H1 (cell line): ENCODE results near the gene ATG5. TPM values are rescaled to one million over a fixed set of nuclear protein-coding genes. Genes with fewer than 3 reads are reported as not detected.

Experiments
- CTCF ChIA-PET: fragments of 300-600 bp; sonication (Branson Sonifier 250); formaldehyde crosslinking; loops from one replicate; lab custom pipeline; 2021; ENCODE audit not compliant: partially characterized antibody; lab: Charles Lee
- POLR2A ChIA-PET: fragments of 300-600 bp; sonication (Branson Sonifier 250); formaldehyde crosslinking; loops from one replicate; lab custom pipeline; 2021; ENCODE audit warnings: inconsistent platforms; ENCODE audit not compliant: partially characterized antibody; lab: Charles Lee
- DNase-seq, 2 experiments: peaks; one replicate each; pipeline versions ENCODE4 v3.0.0 to v3.0.0-alpha.2; 2010 to 2022; ENCODE audit warnings: low spot score in 2 of 2, low read depth in 1 of 2, mixed read lengths in 1 of 2
- FAIRE-seq: peaks from 2 replicates; lab custom pipeline; 2011; peaks lifted over from hg19 to GRCh38; lab: Jason Lieb, UNC
- H2AFZ ChIP-seq: 2 replicates; pipeline ENCODE4 v1.8.1; 2012; ENCODE audit warnings: low read length, inconsistent platforms
- H2AK5ac ChIP-seq: 2 replicates; pipeline ENCODE4 v1.6.1; 2013; ENCODE audit warnings: low read depth, low read length
- H2BK120ac ChIP-seq: replicated peaks from 2 replicates; pipeline ENCODE3; 2013; ENCODE audit warnings: low read depth, low read length, inconsistent platforms
- H2BK12ac ChIP-seq: 2 replicates; pipeline ENCODE4 v1.6.1; 2013; ENCODE audit warnings: low read depth, low read length
- H2BK15ac ChIP-seq: 2 replicates; pipeline ENCODE4 v1.6.1; 2013; ENCODE audit warnings: low read length
- H2BK20ac ChIP-seq: 2 replicates; pipeline ENCODE4 v1.6.1; 2013; ENCODE audit warnings: low read length
- H2BK5ac ChIP-seq: 2 replicates; pipeline ENCODE4 v1.6.1; 2013; ENCODE audit warnings: low read depth, low read length
- H3K14ac ChIP-seq: 2 replicates; pipeline ENCODE4 v1.6.1; 2013; ENCODE audit warnings: inconsistent platforms; ENCODE audit not compliant: insufficient read length
- H3K18ac ChIP-seq: 2 replicates; pipeline ENCODE4 v1.6.1; 2013; ENCODE audit warnings: low read length; ENCODE audit errors: extremely low read depth
- H3K23ac ChIP-seq: 2 replicates; pipeline ENCODE4 v1.6.1; 2013; ENCODE audit warnings: inconsistent platforms; ENCODE audit not compliant: insufficient read length
- H3K23me2 ChIP-seq: 2 replicates; pipeline ENCODE4 v1.6.1; 2013; ENCODE audit warnings: low read depth, low read length
- H3K27ac ChIP-seq: 2 replicates; pipeline ENCODE4 v1.6.1; 2011; ENCODE audit warnings: low read depth, low read length, inconsistent platforms
- H3K27me3 ChIP-seq, 4 experiments: replicated peaks in 1 of 4; 1 replicate in 1 of 4; 2 replicates in 3 of 4; pipeline versions ENCODE4 v1.6.1 to v1.8.1; 2011 to 2013; ENCODE audit warnings: low read length in 3 of 4, mild to moderate bottlenecking in 3 of 4, inconsistent platforms in 2 of 4, mixed read lengths in 2 of 4, moderate library complexity in 1 of 4; ENCODE audit not compliant: control insufficient read depth in 3 of 4, insufficient read depth in 3 of 4; ENCODE audit errors: extremely low read depth in 1 of 4
- H3K36me3 ChIP-seq, 4 experiments: 2 replicates each; pipeline versions ENCODE4 v1.6.1 to v1.8.1; 2011 to 2013; ENCODE audit warnings: mild to moderate bottlenecking in 4 of 4, low read length in 3 of 4, moderate library complexity in 2 of 4, control low read depth in 1 of 4, inconsistent platforms in 1 of 4; ENCODE audit not compliant: insufficient read depth in 4 of 4, control insufficient read depth in 2 of 4
- H3K4ac ChIP-seq: replicated peaks from 2 replicates; pipeline ENCODE3; 2013; ENCODE audit warnings: low read length, low read depth, mixed read lengths, inconsistent platforms; ENCODE audit not compliant: insufficient read length
- H3K4me1 ChIP-seq, 4 experiments: replicated peaks in 1 of 4; 1 replicate in 1 of 4; 2 replicates in 3 of 4; pipeline versions ENCODE4 v1.6.1 to v1.8.1; 2011 to 2013; ENCODE audit warnings: low read length in 3 of 4, inconsistent platforms in 2 of 4, mixed read lengths in 1 of 4; ENCODE audit not compliant: insufficient read depth in 4 of 4, control insufficient read depth in 3 of 4
- H3K4me2 ChIP-seq, 2 experiments: 2 replicates each; pipeline versions ENCODE4 v1.6.1 to v1.8.1; 2011 to 2013; ENCODE audit warnings: low read depth in 2 of 2, low read length in 2 of 2, control low read depth in 1 of 2, inconsistent platforms in 1 of 2, mild to moderate bottlenecking in 1 of 2; ENCODE audit not compliant: insufficient read depth in 1 of 2
- H3K4me3 ChIP-seq, 4 experiments: fragments of 200-600, 300-600 bp in 1 of 4; sonication (generic), shearing (Covaris generic), sonication (Bioruptor Twin) in 1 of 4; 2 replicates each; pipeline versions ENCODE4 v1.5.1 to v1.8.1; 2011 to 2016; ENCODE audit warnings: low read length in 4 of 4, low read depth in 3 of 4, control low read depth in 2 of 4, inconsistent platforms in 2 of 4, mild to moderate bottlenecking in 2 of 4, mixed read lengths in 1 of 4, moderate library complexity in 1 of 4; ENCODE audit not compliant: insufficient read depth in 2 of 4; ENCODE audit errors: extremely low read depth in 1 of 4
- H3K56ac ChIP-seq: replicated peaks from 2 replicates; pipeline ENCODE3; 2013; ENCODE audit warnings: low read depth, mild to moderate bottlenecking, mixed read lengths, low read length, inconsistent platforms; ENCODE audit not compliant: insufficient read length
- H3K79me1 ChIP-seq: 2 replicates; pipeline ENCODE4 v1.6.1; 2013; ENCODE audit warnings: low read depth, low read length, control low read depth
- H3K79me2 ChIP-seq, 2 experiments: 2 replicates each; pipeline versions ENCODE4 v1.6.1 to v1.8.1; 2012 to 2013; ENCODE audit warnings: low read length in 2 of 2, mild to moderate bottlenecking in 2 of 2, inconsistent platforms in 1 of 2; ENCODE audit not compliant: insufficient read depth in 2 of 2, control insufficient read depth in 1 of 2
- H3K9ac ChIP-seq, 4 experiments: replicated peaks in 1 of 4; 1 replicate in 1 of 4; 2 replicates in 3 of 4; pipeline versions ENCODE4 v1.6.1 to v1.8.1; 2011 to 2013; ENCODE audit warnings: low read depth in 3 of 4, low read length in 3 of 4, control low read depth in 2 of 4, mild to moderate bottlenecking in 2 of 4, moderate library complexity in 2 of 4, inconsistent platforms in 1 of 4; ENCODE audit errors: extremely low read depth in 1 of 4
- H3K9me3 ChIP-seq, 2 experiments: 2 replicates each; pipeline versions ENCODE4 v1.6.1 to v1.8.1; 2012 to 2013; ENCODE audit warnings: mild to moderate bottlenecking in 2 of 2, moderate library complexity in 2 of 2, control low read depth in 1 of 2, inconsistent platforms in 1 of 2, low read depth in 1 of 2, low read length in 1 of 2, mixed read lengths in 1 of 2; ENCODE audit not compliant: insufficient read depth in 2 of 2
- H4K20me1 ChIP-seq, 2 experiments: replicated peaks in 1 of 2; 2 replicates each; pipeline versions ENCODE3 to v1.8.1; 2011 to 2013; ENCODE audit warnings: inconsistent platforms in 2 of 2, low read length in 2 of 2, mild to moderate bottlenecking in 1 of 2; ENCODE audit not compliant: insufficient read depth in 2 of 2, control insufficient read depth in 1 of 2
- H4K5ac ChIP-seq: 2 replicates; pipeline ENCODE4 v1.6.1; 2013; ENCODE audit warnings: low read length, low read depth, mixed read lengths, inconsistent platforms; ENCODE audit not compliant: insufficient read length
- H4K8ac ChIP-seq: 2 replicates; pipeline ENCODE4 v1.8.0; 2013; ENCODE audit warnings: mild to moderate bottlenecking, moderate library complexity, low read length, inconsistent platforms; ENCODE audit not compliant: insufficient read depth; ENCODE audit errors: extremely low read depth
- H4K91ac ChIP-seq: replicated peaks from 2 replicates; pipeline ENCODE3; 2013; ENCODE audit warnings: low read length, mixed read lengths, inconsistent platforms; ENCODE audit not compliant: insufficient read length
- BACH1 ChIP-seq: IDR thresholded peaks from 2 replicates; pipeline ENCODE4 v1.6.1; 2012; ENCODE audit warnings: low read length, improper control_type of control experiment
- CBX5 ChIP-seq: fragments of 300-800, 300-1000 bp; sonication (generic); IDR thresholded peaks from 2 replicates; pipeline ENCODE4 v1.7.1; 2016; ENCODE audit warnings: antibody characterized with exemption, low read length, low read depth
- CTBP2 ChIP-seq: IDR thresholded peaks from 2 replicates; pipeline ENCODE4 v1.7.0; 2011; ENCODE audit warnings: borderline replicate concordance, mild to moderate bottlenecking, moderate library complexity, mixed read lengths, low read length; ENCODE audit not compliant: insufficient read depth, insufficient read length
- EP300 ChIP-seq, 2 experiments: IDR thresholded peaks; 1 replicate in 1 of 2; 2 replicates in 1 of 2; pipeline ENCODE4 v1.6.1; 2011 to 2012; ENCODE audit warnings: low read depth in 2 of 2, low read length in 2 of 2, mild to moderate bottlenecking in 2 of 2, borderline replicate concordance in 1 of 2, inconsistent platforms in 1 of 2, moderate library complexity in 1 of 2
- EZH2 ChIP-seq: fragments of 200-600 bp; sonication (generic); IDR thresholded peaks from 2 replicates; pipeline ENCODE4 v1.7.1; 2012; ENCODE audit warnings: low read depth, mild to moderate bottlenecking, moderate library complexity, low read length, inconsistent platforms; ENCODE audit not compliant: severe bottlenecking
- JUN ChIP-seq: IDR thresholded peaks from 2 replicates; pipeline ENCODE4 v1.6.1; 2011; ENCODE audit warnings: low read depth, mild to moderate bottlenecking, improper control_type of control experiment, low read length
- NANOG ChIP-seq: IDR thresholded peaks from 2 replicates; pipeline ENCODE4 v1.6.1; 2011; ENCODE audit warnings: low read length, low read depth, mild to moderate bottlenecking, inconsistent platforms; ENCODE audit not compliant: insufficient read depth, poor library complexity, severe bottlenecking
- RFX5 ChIP-seq: IDR thresholded peaks from 2 replicates; pipeline ENCODE4 v1.6.1; 2011; ENCODE audit warnings: low read depth, low read length, improper control_type of control experiment, borderline replicate concordance
- SP2 ChIP-seq: IDR thresholded peaks from 2 replicates; pipeline ENCODE4 v1.6.1; 2012; ENCODE audit warnings: mild to moderate bottlenecking, low read length, inconsistent platforms
- SUZ12 ChIP-seq: fragments of 200-600 bp; sonication (generic); IDR thresholded peaks from 2 replicates; pipeline ENCODE4 v1.6.1; 2012; ENCODE audit warnings: mild to moderate bottlenecking, inconsistent platforms, low read length, moderate library complexity, mixed read lengths
- ZNF274 ChIP-seq: IDR thresholded peaks from 2 replicates; pipeline ENCODE4 v1.7.0; 2012; ENCODE audit warnings: low read length, borderline replicate concordance; ENCODE audit errors: extremely low read depth
- polyA plus RNA-seq, 7 experiments: library from polyadenylated mRNA; depleted of rRNA in 3 of 7; stranded (reverse) in 5 of 7; unstranded in 2 of 7; fragments of >200 nt in 5 of 7; fragments of 200-250 nt in 2 of 7; gene quantifications; 1 replicate in 5 of 7; 2 replicates in 1 of 7; 4 replicates in 1 of 7; pipeline versions ENCODE4 v1.2.1 to v1.2.3, GENCODE V29; 2011 to 2013; ENCODE audit warnings: missing spikeins in 2 of 7, mixed read lengths in 2 of 7
- total RNA-seq: library from RNA; stranded (reverse); fragmentation: NEBNext Ultra II Directional; extraction: Animal tissue kit (Norgen Biotek cat#: 25700); gene quantifications from 2 replicates; pipeline ENCODE4 v1.2.1, GENCODE V29; 2021
- TF ChIP-seq, protein P1 (sequence below), 3 experiments: IDR thresholded peaks; 1 replicate in 2 of 3; 2 replicates in 1 of 3; pipeline versions ENCODE4 v1.5.1 to v1.6.1; 2011; ENCODE audit warnings: low read length in 3 of 3, mild to moderate bottlenecking in 3 of 3, inconsistent platforms in 2 of 3, low read depth in 1 of 3, moderate library complexity in 1 of 3; ENCODE audit not compliant: insufficient read depth in 1 of 3; ENCODE audit errors: control extremely low read depth in 1 of 3

Gene ATG5
- total and polyA plus RNA-seq, 2 of the 8 experiments (the other 6 are each of a cell fraction or from before 2014, with no cell fraction given): 18.2 to 39.0 TPM

DNA sequence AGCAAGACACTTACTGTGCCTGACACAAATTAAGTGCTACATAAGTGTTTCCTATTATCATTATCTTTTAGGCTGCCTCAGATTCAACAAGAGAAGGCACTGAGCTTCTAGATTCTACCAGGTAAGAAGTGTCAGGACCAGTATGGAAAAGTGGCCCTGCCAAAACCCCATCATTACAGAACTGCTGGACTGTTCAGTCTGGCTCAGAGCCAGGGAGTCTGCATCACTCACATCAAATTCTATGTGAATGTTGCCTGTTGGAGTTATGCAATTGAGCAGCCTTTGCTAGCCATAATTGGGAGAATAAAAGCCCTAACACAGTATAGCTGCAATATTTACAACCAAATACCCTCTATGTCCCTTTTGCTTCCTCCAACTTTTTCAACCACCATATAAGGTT, 70.9 kb downstream of the ATG5 start:
- DNase-seq: no peak
- H3K4me2 ChIP-seq: no peak overlapping the region
- POLR2A ChIA-PET: interaction anchor here (1.0 kb wide), 1 partner anchor 21 kb away, joined by 4 read pairs; no protein-coding TSS in a partner anchor
- TF ChIP-seq EP300 (IDR thresholded peaks at IDR 0.05; ENCODE audit: borderline replicate concordance in 1 of 2, low read depth in 2 of 2, low read length in 2 of 2): no peak
- TF ChIP-seq, protein P1, sequence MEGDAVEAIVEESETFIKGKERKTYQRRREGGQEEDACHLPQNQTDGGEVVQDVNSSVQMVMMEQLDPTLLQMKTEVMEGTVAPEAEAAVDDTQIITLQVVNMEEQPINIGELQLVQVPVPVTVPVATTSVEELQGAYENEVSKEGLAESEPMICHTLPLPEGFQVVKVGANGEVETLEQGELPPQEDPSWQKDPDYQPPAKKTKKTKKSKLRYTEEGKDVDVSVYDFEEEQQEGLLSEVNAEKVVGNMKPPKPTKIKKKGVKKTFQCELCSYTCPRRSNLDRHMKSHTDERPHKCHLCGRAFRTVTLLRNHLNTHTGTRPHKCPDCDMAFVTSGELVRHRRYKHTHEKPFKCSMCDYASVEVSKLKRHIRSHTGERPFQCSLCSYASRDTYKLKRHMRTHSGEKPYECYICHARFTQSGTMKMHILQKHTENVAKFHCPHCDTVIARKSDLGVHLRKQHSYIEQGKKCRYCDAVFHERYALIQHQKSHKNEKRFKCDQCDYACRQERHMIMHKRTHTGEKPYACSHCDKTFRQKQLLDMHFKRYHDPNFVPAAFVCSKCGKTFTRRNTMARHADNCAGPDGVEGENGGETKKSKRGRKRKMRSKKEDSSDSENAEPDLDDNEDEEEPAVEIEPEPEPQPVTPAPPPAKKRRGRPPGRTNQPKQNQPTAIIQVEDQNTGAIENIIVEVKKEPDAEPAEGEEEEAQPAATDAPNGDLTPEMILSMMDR (IDR thresholded peaks at IDR 0.05; ENCODE audit: control extremely low read depth in 1 of 3, insufficient read depth in 1 of 3, low read depth in 1 of 3, low read length in 3 of 3): no peak
- TF ChIP-seq JUN: no peak
- no peak for TF ChIP-seq EZH2
- no peak for TF ChIP-seq CBX5
- no peak for TF ChIP-seq NANOG
- TF ChIP-seq SUZ12: no peak
- no peak for TF ChIP-seq BACH1
- no peak for TF ChIP-seq CTBP2
- no peak for TF ChIP-seq RFX5
- TF ChIP-seq SP2: no peak
- TF ChIP-seq ZNF274: no peak

More for the DNA sequence above, 70.9 kb downstream of the ATG5 start:
- H3K56ac ChIP-seq: no peak overlapping the region
- peaks cover 0 to 24% of the 10 kb centered on the region in 2 experiments; a peak in 2 of 4 replicates for H3K79me2 ChIP-seq
- H2BK5ac ChIP-seq: no peak overlapping the region
- peaks cover 3% of the 10 kb centered on the region; the same call in 1 of the 2 replicates for H3K79me1 ChIP-seq
- no peak overlapping the region for H2BK12ac ChIP-seq
- no peak overlapping the region for H2BK15ac ChIP-seq
- H2BK20ac ChIP-seq: no peak overlapping the region
- no peak overlapping the region for H2BK120ac ChIP-seq
- FAIRE-seq: no peak
- H3K4ac ChIP-seq: no peak overlapping the region
- no peak overlapping the region for H2AK5ac ChIP-seq
- no peak overlapping the region for H4K8ac ChIP-seq
- H3K18ac ChIP-seq: no peak overlapping the region
- no peaks in the 10 kb centered on the region for H3K9me3 ChIP-seq
- no peak overlapping the region for H4K5ac ChIP-seq
- no peak overlapping the region for H4K91ac ChIP-seq
- H2AFZ ChIP-seq: no peak overlapping the region
- H3K14ac ChIP-seq: no peak overlapping the region
- peaks cover 0 to under 1% of the 10 kb centered on the region in 2 experiments for H4K20me1 ChIP-seq
- peaks cover 0 to 3% (median 0%) of the 10 kb centered on the region in 4 experiments; a peak in 1 of 7 replicates for H3K4me1 ChIP-seq
- no peaks in the 10 kb centered on the region for H3K23me2 ChIP-seq
- no peaks in the 10 kb centered on the region for H3K36me3 ChIP-seq
- no peak overlapping the region for H3K23ac ChIP-seq
- no peak overlapping the region for H3K27ac ChIP-seq
- H3K9ac ChIP-seq: no peak overlapping the region
- no peak overlapping the region for H3K4me3 ChIP-seq
- CTCF ChIA-PET: interaction anchor here (1.8 kb wide), 1 partner anchor 27 kb away, joined by 3 read pairs; no protein-coding TSS in a partner anchor
- H3K27me3 ChIP-seq: no peaks in the 10 kb centered on the region
